Mucosa of stomach (tissue), 1 donor: Measurements from ENCODE around the gene KIF18A.

Source experiments
- H3K27me3 ChIP-seq: one replicate; pipeline ENCODE4 v1.7.0; 2013; ENCODE audit warnings: mild to moderate bottlenecking, low read length; ENCODE audit not compliant: control insufficient read depth, insufficient read depth
- H3K36me3 ChIP-seq: one replicate; pipeline ENCODE4 v1.7.0; 2013; ENCODE audit warnings: low read length; ENCODE audit not compliant: control insufficient read depth, insufficient read depth
- H3K4me1 ChIP-seq: one replicate; pipeline ENCODE4 v1.7.0; 2013; ENCODE audit warnings: mild to moderate bottlenecking, low read length; ENCODE audit not compliant: control insufficient read depth, insufficient read depth
- H3K4me3 ChIP-seq: one replicate; pipeline ENCODE4 v1.7.0; 2013; ENCODE audit warnings: low read length
- H3K9ac ChIP-seq: one replicate; pipeline ENCODE4 v1.7.0; 2013; ENCODE audit warnings: mild to moderate bottlenecking, low read length, moderate library complexity
- H3K9me3 ChIP-seq: one replicate; pipeline ENCODE4 v1.7.0; 2013; ENCODE audit warnings: mild to moderate bottlenecking, low read length, moderate library complexity; ENCODE audit not compliant: control insufficient read depth
- donor health status: Pancreatic carcinoma.

KIF18A gene

DNA sequence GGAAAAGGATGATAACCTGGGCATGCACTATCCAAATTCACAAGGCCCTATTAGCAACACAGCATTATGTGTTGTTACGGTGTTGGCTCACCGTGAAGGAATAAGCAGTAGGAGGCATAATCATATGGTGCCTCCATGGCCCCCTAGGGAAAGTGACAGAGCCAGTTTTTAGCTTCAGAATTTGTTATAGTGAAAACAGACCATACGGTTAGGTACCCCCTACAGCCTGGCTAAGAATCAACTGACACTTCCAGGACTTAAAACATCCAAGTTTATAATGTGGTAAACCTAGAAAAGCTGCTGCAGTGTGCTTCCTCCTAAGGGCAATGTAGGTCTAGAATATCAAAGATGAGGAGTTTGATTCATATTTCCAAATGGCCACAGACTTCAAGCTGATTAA lies 30.4 kb downstream of the KIF18A start:
- Histone ChIP-seq H3K9me3 (no peaks in the 10 kb centered on the region), H3K36me3 (no peaks in the 10 kb centered on the region), H3K27me3 (no peaks in the 10 kb centered on the region), H3K4me3 (no peak overlapping the region), H3K4me1 (no peaks in the 10 kb centered on the region), H3K9ac (no peak overlapping the region)

DNA sequence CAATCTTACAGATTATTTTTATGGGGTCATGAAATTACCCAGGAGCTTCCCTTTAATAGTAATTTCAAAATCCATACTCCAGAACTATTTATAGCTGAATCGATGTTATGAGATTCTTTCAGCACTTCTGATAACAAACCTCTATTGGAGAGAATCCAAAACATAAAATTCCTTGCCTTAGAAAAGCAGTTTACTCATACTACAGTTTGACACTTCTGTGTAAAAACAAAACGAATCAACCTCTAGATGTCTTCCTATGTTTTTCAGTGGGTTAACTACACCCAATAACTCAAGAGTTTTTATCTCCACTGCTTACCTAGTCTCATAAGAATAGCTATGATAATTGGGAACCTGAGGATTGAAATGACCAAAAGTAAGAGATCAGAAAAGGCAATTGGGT lies 35.6 kb downstream of the KIF18A start:
- H3K27me3 ChIP-seq = no peaks in the 10 kb centered on the region
- H3K36me3 ChIP-seq = no peaks in the 10 kb centered on the region
- no peaks in the 10 kb centered on the region for H3K9me3 ChIP-seq
- H3K4me3 ChIP-seq = no peak overlapping the region
- no peaks in the 10 kb centered on the region for H3K4me1 ChIP-seq
- no peak overlapping the region for H3K9ac ChIP-seq

DNA sequence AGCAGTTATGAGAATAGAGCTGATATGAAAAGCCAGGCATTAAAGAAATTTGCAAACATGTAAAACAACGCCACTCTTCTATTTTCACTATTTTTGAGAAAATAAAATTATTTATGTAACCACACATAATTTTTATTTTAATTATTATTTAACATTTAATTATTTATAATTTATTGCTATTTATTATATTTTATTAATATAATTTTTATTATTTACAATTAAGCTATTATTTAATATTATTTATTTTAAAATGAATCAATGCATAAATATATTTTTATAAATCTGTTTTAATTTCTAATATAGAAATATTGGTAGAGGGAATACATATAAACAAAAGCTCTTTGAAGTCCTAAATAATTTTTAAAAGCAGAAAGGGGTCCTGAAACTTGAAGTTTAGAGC lies 36.7 kb downstream of the KIF18A start:
- H3K27me3 ChIP-seq = no peaks in the 10 kb centered on the region
- no peak overlapping the region for H3K4me3 ChIP-seq
- no peaks in the 10 kb centered on the region for H3K4me1 ChIP-seq
- no peaks in the 10 kb centered on the region for H3K9me3 ChIP-seq
- no peaks in the 10 kb centered on the region for H3K36me3 ChIP-seq
- no peak overlapping the region for H3K9ac ChIP-seq

DNA sequence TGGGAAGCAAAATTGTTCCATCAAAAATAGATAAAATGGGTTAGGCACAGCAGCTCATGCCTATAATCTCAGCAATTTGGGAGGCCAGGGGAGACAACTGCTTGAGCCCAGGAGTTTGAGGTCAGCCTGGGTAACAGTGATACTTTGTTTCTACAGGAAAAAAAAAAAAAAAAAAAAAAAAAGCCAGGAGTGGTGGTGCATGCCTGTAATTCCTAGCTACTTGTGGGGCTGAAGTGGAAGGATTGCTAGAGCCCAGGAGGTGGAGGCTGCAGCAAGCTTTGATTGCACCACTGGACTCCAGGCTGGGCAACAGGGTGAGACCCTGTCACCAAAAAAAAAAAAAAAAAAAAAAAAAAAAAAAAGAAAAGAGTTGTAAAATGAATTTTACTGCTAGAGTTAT lies 49.6 kb downstream of the KIF18A start:
- Histone ChIP-seq H3K4me3 (no peak overlapping the region), H3K27me3 (no peaks in the 10 kb centered on the region), H3K9me3 (no peaks in the 10 kb centered on the region), H3K36me3 (no peaks in the 10 kb centered on the region), H3K9ac (no peak overlapping the region), H3K4me1 (no peaks in the 10 kb centered on the region)

DNA sequence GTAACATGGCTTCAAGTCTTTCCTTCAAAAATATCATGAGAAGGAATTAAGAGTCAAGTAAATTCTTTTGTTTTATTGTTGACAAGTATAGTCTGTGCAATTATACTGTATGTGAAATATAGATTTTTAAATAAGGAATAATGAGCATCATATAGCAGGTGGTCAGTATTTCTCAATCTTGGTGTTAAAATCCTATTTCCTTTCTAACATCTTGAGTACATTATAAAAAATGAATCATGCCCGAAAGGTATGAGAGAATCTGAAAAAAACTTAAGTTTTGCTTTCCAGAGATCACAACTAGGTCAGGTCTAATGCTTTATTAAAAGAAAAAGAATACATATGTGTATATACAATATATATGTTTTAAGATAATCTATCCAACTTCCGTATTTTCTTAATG lies 53.1 kb downstream of the KIF18A start:
- Histone ChIP-seq H3K9ac (no peak overlapping the region), H3K36me3 (no peaks in the 10 kb centered on the region), H3K27me3 (no peaks in the 10 kb centered on the region), H3K9me3 (no peaks in the 10 kb centered on the region), H3K4me1 (no peaks in the 10 kb centered on the region), H3K4me3 (no peak overlapping the region)

DNA sequence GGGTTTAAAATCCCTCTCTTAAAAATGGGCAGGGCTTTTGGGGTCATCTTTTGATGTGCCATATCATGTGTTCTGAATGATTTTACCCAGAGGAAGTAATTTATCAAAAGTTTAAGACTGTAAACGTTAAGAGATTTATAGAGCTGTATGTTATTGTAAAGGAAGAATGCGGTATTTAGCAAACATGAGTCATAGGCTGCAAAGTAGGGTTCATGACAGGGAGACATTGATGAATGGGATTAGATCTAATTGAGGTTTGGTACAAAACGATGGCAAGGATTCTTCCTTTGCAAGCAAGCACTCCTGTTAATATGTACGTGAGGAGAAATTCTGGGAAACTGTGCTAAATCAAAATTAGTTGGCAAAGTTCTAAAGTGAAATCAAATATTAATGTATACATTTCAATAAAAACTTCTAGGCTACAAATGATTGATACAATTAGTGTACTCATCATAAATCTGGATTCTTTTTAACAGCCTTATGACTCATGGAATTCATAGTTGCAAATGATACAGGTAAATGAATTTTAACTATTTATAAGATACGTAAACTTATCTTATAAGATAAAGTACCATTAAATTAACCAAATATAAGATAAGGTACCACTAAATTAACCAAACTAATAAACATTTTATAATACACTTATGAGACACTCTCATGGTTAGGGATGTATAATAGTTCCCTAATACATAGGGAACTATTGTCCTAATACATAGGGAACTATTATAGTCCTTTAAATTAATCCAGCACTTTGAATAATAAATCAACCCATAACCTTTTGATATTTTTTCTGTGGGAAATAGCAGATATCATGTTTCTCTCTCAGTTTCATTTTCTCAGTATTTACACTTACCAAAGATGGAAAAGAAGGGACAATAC lies 58.4 kb downstream of the KIF18A start:
- H3K9me3 ChIP-seq = no peaks in the 10 kb centered on the region
- no peak overlapping the region for H3K4me3 ChIP-seq
- no peaks in the 10 kb centered on the region for H3K4me1 ChIP-seq
- H3K36me3 ChIP-seq = no peaks in the 10 kb centered on the region
- H3K27me3 ChIP-seq = no peaks in the 10 kb centered on the region
- H3K9ac ChIP-seq = no peak overlapping the region

DNA sequence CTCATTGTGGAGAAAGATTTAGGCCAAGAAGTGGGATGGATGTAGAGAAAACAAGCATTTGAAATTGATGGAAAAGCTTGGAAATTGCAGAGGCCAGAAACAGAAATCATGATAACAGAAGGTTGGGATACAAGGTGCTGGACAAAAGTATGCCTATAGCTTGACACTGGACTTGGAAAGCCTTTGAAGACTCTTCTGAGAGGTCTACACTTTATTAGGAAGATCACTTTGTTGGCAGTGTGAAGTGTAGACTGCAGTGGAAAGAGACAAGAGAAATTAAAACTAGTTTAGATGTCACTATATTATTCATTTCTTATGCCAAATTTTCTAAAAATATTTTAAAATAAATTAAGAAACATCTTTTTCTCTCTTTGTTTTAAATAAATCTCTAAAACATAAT lies 59.1 kb downstream of the KIF18A start:
- Histone ChIP-seq H3K4me3 (no peak overlapping the region), H3K9ac (no peak overlapping the region), H3K4me1 (no peaks in the 10 kb centered on the region), H3K9me3 (no peaks in the 10 kb centered on the region), H3K27me3 (no peaks in the 10 kb centered on the region), H3K36me3 (no peaks in the 10 kb centered on the region)

DNA sequence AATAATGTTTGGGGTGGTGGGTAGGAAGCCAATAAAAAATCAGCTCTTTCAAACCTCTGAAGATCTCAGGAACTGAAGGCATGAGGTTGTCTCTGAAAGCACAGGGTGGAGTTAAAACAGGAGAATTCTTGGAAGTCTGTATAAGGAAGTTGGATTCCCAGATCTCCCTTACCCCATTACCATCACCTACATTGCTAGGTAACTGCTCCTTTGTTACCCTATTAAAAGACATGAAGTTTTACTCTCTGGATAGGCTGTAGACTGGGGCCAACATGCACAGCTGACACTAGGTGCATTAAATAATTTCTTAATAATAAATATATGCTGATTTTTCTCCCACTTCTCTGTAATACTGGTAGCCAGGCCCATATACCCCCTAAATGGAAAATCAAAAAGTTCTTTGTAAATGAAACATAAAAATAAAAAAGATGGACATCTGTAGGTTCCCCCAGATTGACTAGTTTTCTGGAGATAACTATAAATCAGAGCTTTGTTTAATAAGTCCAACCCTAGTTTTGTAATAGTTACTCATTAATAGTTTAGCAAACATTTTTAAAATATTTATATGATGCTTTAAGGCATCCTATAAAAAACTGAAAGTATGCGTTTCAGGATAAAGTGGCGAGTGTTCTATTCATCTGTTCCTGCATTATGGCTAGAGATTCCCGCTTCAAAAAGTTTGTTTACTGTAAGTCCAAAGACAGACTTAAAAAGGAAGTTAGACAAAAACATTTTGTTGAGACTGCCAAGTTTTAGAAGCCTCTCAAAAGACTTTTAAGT lies 63.8 kb downstream of the KIF18A start:
- no peak overlapping the region for H3K9ac ChIP-seq
- H3K27me3 ChIP-seq = no peaks in the 10 kb centered on the region
- no peaks in the 10 kb centered on the region for H3K4me1 ChIP-seq
- H3K4me3 ChIP-seq = no peak overlapping the region
- H3K9me3 ChIP-seq = no peaks in the 10 kb centered on the region
- no peaks in the 10 kb centered on the region for H3K36me3 ChIP-seq

DNA sequence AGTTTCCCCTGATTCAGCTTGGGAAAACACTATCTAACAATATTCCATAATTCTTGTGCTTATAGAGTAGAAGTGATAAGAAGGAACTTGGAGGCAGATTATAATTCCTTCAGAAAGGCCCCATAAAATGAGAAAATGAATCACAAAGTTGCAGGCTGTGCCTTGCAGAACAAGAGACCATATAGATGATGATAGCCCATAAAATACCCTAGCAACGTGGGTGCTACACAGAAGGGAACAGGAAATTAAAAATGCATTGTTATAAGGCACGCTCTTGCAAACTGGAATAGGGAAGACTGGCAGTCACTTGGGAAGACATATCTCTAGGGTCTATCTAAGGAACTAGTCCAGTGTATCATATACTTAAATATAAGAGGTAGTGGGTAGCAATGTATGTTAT lies 67.6 kb downstream of the KIF18A start:
- H3K36me3 ChIP-seq = no peaks in the 10 kb centered on the region
- H3K4me1 ChIP-seq = no peaks in the 10 kb centered on the region
- no peak overlapping the region for H3K4me3 ChIP-seq
- no peaks in the 10 kb centered on the region for H3K9me3 ChIP-seq
- no peaks in the 10 kb centered on the region for H3K27me3 ChIP-seq
- no peak overlapping the region for H3K9ac ChIP-seq

DNA sequence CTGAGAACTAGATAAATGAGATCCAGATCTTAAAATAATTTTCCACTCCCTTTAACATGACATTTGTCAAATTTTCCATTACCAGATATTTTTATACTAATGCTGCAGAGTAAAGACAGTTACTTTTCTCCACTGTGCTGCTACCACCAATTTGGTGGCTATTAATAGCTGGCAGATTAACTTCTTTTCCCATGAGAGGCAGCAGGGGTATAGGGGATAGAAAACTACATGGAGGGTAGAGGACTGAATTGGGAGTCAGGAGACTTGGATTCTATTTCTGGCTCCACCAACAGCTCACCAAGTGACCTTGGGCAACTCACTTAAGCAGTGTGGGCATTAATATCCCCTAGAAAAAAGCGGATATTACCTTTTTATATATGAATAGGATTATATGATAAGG lies 69.2 kb downstream of the KIF18A start:
- Histone ChIP-seq H3K4me1 (no peaks in the 10 kb centered on the region), H3K9me3 (no peaks in the 10 kb centered on the region)

DNA sequence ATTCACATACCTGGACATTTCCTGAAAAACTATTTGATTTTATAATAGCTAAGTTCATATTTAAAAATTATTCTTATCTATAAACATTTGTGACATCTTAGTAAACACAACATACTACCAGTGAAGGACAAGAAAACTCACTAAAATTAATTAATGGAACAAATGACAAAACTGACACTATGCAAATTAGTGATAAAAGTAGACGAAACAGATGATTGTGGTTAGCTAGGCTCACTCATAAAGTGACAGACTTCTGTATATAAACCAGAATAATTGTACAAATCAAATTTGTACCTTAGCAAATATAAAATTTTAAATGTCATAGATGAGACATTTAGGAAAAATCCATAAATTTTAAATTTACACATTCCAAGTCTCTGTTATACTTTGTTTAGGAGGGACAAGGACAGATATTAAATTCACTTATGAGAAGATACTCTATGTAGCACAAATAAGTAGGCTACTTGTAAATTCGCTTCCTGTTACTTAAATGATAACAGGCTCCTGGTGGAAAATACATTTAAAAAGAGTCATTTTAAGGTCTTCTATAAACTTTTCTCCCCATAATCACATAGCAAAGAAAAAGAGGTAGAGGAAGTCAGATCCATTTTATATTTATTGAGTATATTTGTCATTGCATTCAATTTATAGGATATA lies 81.2 kb downstream of the KIF18A start:
- H3K9me3 ChIP-seq = no peaks in the 10 kb centered on the region
- H3K27me3 ChIP-seq = no peaks in the 10 kb centered on the region
- no peak overlapping the region for H3K4me3 ChIP-seq
- no peaks in the 10 kb centered on the region for H3K36me3 ChIP-seq
- no peaks in the 10 kb centered on the region for H3K4me1 ChIP-seq
- H3K9ac ChIP-seq = no peak overlapping the region

More for the DNA sequence above, 69.2 kb downstream of the KIF18A start:
- Histone ChIP-seq H3K36me3 (no peaks in the 10 kb centered on the region), H3K4me3 (no peak overlapping the region), H3K9ac (no peak overlapping the region), H3K27me3 (no peaks in the 10 kb centered on the region)

DNA sequence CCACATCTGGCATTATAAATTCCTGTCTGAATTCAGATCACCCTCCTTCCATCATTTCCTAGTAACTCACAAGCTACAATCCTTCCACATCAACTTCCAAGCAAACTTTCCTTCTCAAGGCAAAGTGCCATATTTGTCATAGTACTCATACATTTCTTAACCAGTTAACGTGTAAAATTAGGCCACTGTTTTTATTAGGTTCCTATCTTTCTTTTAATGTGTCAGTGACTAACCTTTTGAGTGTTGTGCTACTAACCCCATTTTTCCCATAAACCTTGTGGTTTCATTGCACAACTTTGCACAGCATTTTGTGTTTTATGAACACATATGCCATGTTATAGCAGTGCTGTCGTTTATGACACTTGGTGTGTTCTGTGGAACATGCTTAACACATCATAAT lies 90.1 kb downstream of the KIF18A start:
- no peak overlapping the region for H3K4me3 ChIP-seq
- no peaks in the 10 kb centered on the region for H3K4me1 ChIP-seq

More for the DNA sequence above, 90.1 kb downstream of the KIF18A start:
- no peaks in the 10 kb centered on the region for H3K9me3 ChIP-seq
- H3K36me3 ChIP-seq = no peaks in the 10 kb centered on the region
- no peaks in the 10 kb centered on the region for H3K27me3 ChIP-seq
- H3K9ac ChIP-seq = no peak overlapping the region
